Neutrophil (primary cell): ENCODE measurements around the gene TCFL5.

Source experiments
- H3K27ac ChIP-seq: fragments of 200-600 bp; sonication (generic); 2 replicates; pipeline ENCODE4 v1.5.1; 2016; ENCODE audit warnings: mild to moderate bottlenecking, moderate library complexity
- H3K27me3 ChIP-seq: fragments of 200-600 bp; sonication (generic); 2 replicates; pipeline ENCODE4 v1.6.0; 2016; ENCODE audit warnings: mild to moderate bottlenecking
- H3K36me3 ChIP-seq: fragments of 200-600 bp; sonication (generic); 2 replicates; pipeline ENCODE4 v1.5.1; 2017
- H3K4me1 ChIP-seq, 2 experiments: fragments of 200-600 bp in 1 of 2; sonication (generic) in 1 of 2; 1 replicate in 1 of 2; 2 replicates in 1 of 2; pipeline versions ENCODE4 v1.5.1 to v1.6.1; 2013 to 2016; ENCODE audit warnings: low read depth in 1 of 2, low read length in 1 of 2, mild to moderate bottlenecking in 1 of 2, moderate library complexity in 1 of 2; ENCODE audit not compliant: control insufficient read depth in 1 of 2, insufficient read depth in 1 of 2
- H3K4me3 ChIP-seq, 2 experiments: fragments of 200-600 bp in 1 of 2; sonication (generic) in 1 of 2; 1 replicate in 1 of 2; 2 replicates in 1 of 2; pipeline ENCODE4 v1.5.1; 2013 to 2016; ENCODE audit warnings: low read depth in 1 of 2, low read length in 1 of 2, mild to moderate bottlenecking in 1 of 2, moderate library complexity in 1 of 2
- H3K9me3 ChIP-seq: fragments of 200-600 bp; sonication (generic); 2 replicates; pipeline ENCODE4 v1.5.1; 2016
- TF ChIP-seq, protein P1 (sequence below): fragments of 200-600 bp; sonication (generic); IDR thresholded peaks from 2 replicates; pipeline ENCODE4 v1.5.1; 2016; ENCODE audit warnings: antibody characterized with exemption

Gene TCFL5

DNA sequence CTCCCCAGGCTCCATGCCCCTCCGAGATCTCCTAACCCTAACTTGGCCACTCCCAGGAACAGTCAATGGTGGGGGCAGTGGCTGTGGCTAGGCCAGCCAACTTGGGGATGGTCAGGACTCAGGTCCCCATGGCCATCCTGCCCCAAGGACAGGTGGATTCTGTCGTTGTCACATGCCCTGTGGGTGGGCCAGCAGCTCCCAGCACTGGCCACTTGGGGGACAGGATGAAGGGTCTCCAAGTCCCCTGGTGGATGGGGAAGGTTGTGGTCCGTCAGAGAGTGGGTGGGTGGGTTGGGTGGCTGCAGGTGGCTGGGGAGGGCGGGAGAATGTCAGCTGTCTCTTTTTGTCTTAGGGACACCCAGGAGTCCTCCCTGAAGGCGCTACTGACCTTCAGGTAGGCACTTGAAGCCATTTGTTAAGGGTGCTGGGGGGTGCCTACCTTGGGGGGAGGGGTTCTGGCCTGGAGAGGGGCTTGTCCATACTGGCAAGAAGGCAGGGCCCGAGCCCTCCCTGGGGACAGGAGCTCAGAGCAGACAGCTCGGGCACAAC lies 39.3 kb downstream of the TCFL5 start:
- Histone ChIP-seq H3K4me3 (no peak overlapping the region), H3K9me3 (no peaks in the 10 kb centered on the region), H3K27ac (no peak overlapping the region), H3K36me3 (no peaks in the 10 kb centered on the region), H3K4me1 (peaks cover 7 to 9% of the 10 kb centered on the region in 2 experiments), H3K27me3 (peaks cover 54% of the 10 kb centered on the region)
- TF ChIP-seq, protein P1, sequence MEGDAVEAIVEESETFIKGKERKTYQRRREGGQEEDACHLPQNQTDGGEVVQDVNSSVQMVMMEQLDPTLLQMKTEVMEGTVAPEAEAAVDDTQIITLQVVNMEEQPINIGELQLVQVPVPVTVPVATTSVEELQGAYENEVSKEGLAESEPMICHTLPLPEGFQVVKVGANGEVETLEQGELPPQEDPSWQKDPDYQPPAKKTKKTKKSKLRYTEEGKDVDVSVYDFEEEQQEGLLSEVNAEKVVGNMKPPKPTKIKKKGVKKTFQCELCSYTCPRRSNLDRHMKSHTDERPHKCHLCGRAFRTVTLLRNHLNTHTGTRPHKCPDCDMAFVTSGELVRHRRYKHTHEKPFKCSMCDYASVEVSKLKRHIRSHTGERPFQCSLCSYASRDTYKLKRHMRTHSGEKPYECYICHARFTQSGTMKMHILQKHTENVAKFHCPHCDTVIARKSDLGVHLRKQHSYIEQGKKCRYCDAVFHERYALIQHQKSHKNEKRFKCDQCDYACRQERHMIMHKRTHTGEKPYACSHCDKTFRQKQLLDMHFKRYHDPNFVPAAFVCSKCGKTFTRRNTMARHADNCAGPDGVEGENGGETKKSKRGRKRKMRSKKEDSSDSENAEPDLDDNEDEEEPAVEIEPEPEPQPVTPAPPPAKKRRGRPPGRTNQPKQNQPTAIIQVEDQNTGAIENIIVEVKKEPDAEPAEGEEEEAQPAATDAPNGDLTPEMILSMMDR = no peak

DNA sequence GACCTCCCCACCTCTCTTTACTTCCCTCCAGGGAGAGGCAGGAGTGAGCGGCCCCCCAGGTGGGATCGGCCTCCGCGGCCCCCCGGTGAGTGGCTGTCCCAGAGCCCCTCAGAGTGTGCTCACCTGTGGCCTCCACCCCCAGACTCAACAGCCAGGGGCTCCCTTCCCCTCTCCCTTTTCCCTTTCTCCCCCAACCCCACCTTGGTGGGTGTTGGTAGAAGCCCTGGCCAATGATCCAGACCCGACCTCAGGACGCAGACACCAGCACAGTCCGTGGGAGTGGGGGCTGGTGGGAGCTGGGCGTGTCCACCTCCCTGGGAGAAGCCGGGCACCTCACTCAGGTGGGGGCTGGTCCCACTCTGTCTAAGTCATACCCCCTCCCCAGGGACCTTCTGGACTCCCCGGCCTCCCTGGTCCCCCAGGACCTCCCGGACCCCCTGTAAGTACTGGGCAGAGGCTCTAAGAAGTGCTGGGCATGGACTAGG lies 39.9 kb downstream of the TCFL5 start:
- peaks cover 59% of the 10 kb centered on the region for H3K27me3 ChIP-seq
- no peak overlapping the region for H3K4me3 ChIP-seq
- H3K9me3 ChIP-seq = no peaks in the 10 kb centered on the region
- peaks cover 7 to 13% of the 10 kb centered on the region in 2 experiments for H3K4me1 ChIP-seq
- H3K27ac ChIP-seq = no peak overlapping the region
- TF ChIP-seq, protein P1 = no peak
- no peaks in the 10 kb centered on the region for H3K36me3 ChIP-seq

GRCh38 chr20:62820962-62821725 lies 40.5 kb downstream of the TCFL5 start:
- H3K4me1 ChIP-seq = peaks cover 7 to 19% of the 10 kb centered on the region in 2 experiments
- H3K27me3 ChIP-seq = peaks cover 65% of the 10 kb centered on the region
- no peaks in the 10 kb centered on the region for H3K9me3 ChIP-seq
- no peaks in the 10 kb centered on the region for H3K36me3 ChIP-seq
- no peak overlapping the region for H3K4me3 ChIP-seq
- TF ChIP-seq, protein P1 = no peak
- H3K27ac ChIP-seq = no peak overlapping the region

- Histone ChIP-seq H3K27me3 (peaks cover 73% of the 10 kb centered on the region), H3K4me1 (peaks cover 7 to 26% of the 10 kb centered on the region in 2 experiments), H3K9me3 (no peaks in the 10 kb centered on the region), H3K4me3 (no peak overlapping the region), H3K36me3 (no peaks in the 10 kb centered on the region), H3K27ac (no peak overlapping the region)
- TF ChIP-seq, protein P1 = no peak
Observed at GRCh38 chr20:62820208-62820961, 41.2 kb downstream of the TCFL5 start.

GRCh38 chr20:62819494-62820174 lies 42.0 kb downstream of the TCFL5 start:
- TF ChIP-seq, protein P1 = no peak
- H3K27ac ChIP-seq = no peak overlapping the region
- no peaks in the 10 kb centered on the region for H3K36me3 ChIP-seq
- no peak overlapping the region for H3K4me3 ChIP-seq
- no peaks in the 10 kb centered on the region for H3K9me3 ChIP-seq
- peaks cover 78% of the 10 kb centered on the region for H3K27me3 ChIP-seq
- H3K4me1 ChIP-seq = peaks cover 5 to 19% of the 10 kb centered on the region in 2 experiments
